Smooth muscle cell (in vitro differentiated cells): Measurements from ENCODE around the gene HOPX. TPM values are rescaled to one million over a fixed set of nuclear protein-coding genes. Genes with fewer than 3 reads are reported as not detected.
"Not testable (repeated sequence)": the region's sequence is repeated elsewhere in the genome, so short reads cannot be mapped to it uniquely, and the experiment has no call there.

Experiments used
- DNase-seq: peaks from one replicate; lab custom pipeline; 2025; ENCODE audit not compliant: unreplicated experiment; lab: John Stamatoyannopoulos, UW
- H2AFZ ChIP-seq: fragments of 200-600 bp; sonication (generic); 2 replicates; pipeline ENCODE4 v1.6.0; 2016; ENCODE audit warnings: antibody characterized with exemption, low read depth, mild to moderate bottlenecking
- H3F3A ChIP-seq: fragments of 200-600 bp; sonication (generic); 2 replicates; pipeline ENCODE4 v1.6.0; 2017; ENCODE audit warnings: antibody characterized with exemption, low read depth
- H3K27ac ChIP-seq: fragments of 200-600 bp; sonication (generic); 2 replicates; pipeline ENCODE4 v1.5.1; 2016; ENCODE audit warnings: low read depth, mild to moderate bottlenecking
- H3K27me3 ChIP-seq: fragments of 200-600 bp; sonication (generic); 2 replicates; pipeline ENCODE4 v1.6.1; 2016; ENCODE audit warnings: low read depth, mild to moderate bottlenecking
- H3K36me3 ChIP-seq: fragments of 200-600 bp; sonication (generic); 2 replicates; pipeline ENCODE4 v1.5.1; 2016; ENCODE audit warnings: low read depth
- H3K4me1 ChIP-seq: fragments of 200-600 bp; sonication (generic); 2 replicates; pipeline ENCODE4 v1.5.1; 2016; ENCODE audit warnings: low read depth
- H3K4me2 ChIP-seq: fragments of 200-600 bp; sonication (generic); 2 replicates; pipeline ENCODE4 v1.6.0; 2016; ENCODE audit warnings: mild to moderate bottlenecking
- H3K4me3 ChIP-seq: fragments of 200-600 bp; sonication (generic); 2 replicates; pipeline ENCODE4 v1.5.1; 2016; ENCODE audit warnings: mild to moderate bottlenecking
- H3K79me2 ChIP-seq: fragments of 200-600 bp; sonication (generic); 2 replicates; pipeline ENCODE4 v1.6.0; 2016; ENCODE audit warnings: low read depth, mild to moderate bottlenecking
- H3K9ac ChIP-seq: fragments of 200-600 bp; sonication (generic); 2 replicates; pipeline ENCODE4 v1.6.0; 2016; ENCODE audit warnings: low read depth
- H3K9me3 ChIP-seq: fragments of 200-600 bp; sonication (generic); replicated peaks from 2 replicates; pipeline ENCODE4 v1.5.1; 2016; ENCODE audit warnings: low read depth
- H4K20me1 ChIP-seq: fragments of 200-600 bp; sonication (generic); 2 replicates; pipeline ENCODE4 v1.6.0; 2016; ENCODE audit warnings: low read depth
- WGBS: methylation state at CpG from one replicate; pipeline ENCODE4 v1.1.7; 2016; ENCODE audit warnings: low lambda C conversion rate; 5-methylcytosine and 5-hydroxymethylcytosine counted together
- polyA plus RNA-seq: library from polyadenylated mRNA; unstranded; fragments of >200 nt; fragmentation: Nextera tagmentation; extraction: Ambion mirVana; gene quantifications from 2 replicates; pipeline ENCODE4 v1.2.1, GENCODE V29; 2016
- total RNA-seq: library from RNA; depleted of rRNA; stranded (reverse); fragments of >200 nt; gene quantifications from 2 replicates; pipeline ENCODE4 v1.2.3, GENCODE V29; 2014
- TF ChIP-seq, protein P1 (sequence below): fragments of 200-600 bp; sonication (generic); IDR thresholded peaks from 2 replicates; pipeline ENCODE4 v1.5.1; 2017; ENCODE audit warnings: borderline replicate concordance, mild to moderate bottlenecking, antibody characterized with exemption; ENCODE audit not compliant: insufficient read depth, poor library complexity, severe bottlenecking

The HOPX gene
- total and polyA plus RNA-seq, 2 experiments from 2014 or later: 86.9 to 111 TPM

DNA sequence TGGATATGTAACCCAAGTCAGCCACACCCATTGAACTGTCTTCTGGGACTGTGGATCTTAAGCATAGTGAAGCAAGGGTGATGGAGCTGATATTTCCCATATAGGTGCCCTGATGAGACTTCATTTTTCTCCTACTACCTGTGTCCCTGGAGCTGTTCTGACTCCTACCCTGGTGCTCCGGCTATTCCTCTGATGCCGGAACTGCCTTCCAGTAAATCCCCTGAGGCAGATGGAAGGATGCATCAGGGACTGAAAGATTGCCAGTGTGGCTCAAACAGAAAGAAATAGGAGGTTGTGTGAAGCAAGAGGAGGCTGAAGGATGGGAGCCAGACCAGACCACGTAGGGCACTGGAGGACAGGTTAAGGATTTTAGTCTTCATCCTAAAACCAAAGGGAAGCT, 74.7 kb downstream of the HOPX start:
- Histone ChIP-seq H3K9ac (no peak overlapping the region), H3K4me2 (no peak overlapping the region), H3K9me3 (no peaks in the 10 kb centered on the region), H3K4me1 (no peaks in the 10 kb centered on the region), H3K27me3 (peaks cover 11% of the 10 kb centered on the region), H3K27ac (no peak overlapping the region), H3K79me2 (no peaks in the 10 kb centered on the region), H2AFZ (no peak overlapping the region), H4K20me1 (no peaks in the 10 kb centered on the region), H3K4me3 (no peak overlapping the region), H3F3A (no peaks in the 10 kb centered on the region), H3K36me3 (no peaks in the 10 kb centered on the region)
- WGBS: 21% methylated on average over 3 of the region's 3 CpGs
- DNase-seq: no peak
- TF ChIP-seq, protein P1, sequence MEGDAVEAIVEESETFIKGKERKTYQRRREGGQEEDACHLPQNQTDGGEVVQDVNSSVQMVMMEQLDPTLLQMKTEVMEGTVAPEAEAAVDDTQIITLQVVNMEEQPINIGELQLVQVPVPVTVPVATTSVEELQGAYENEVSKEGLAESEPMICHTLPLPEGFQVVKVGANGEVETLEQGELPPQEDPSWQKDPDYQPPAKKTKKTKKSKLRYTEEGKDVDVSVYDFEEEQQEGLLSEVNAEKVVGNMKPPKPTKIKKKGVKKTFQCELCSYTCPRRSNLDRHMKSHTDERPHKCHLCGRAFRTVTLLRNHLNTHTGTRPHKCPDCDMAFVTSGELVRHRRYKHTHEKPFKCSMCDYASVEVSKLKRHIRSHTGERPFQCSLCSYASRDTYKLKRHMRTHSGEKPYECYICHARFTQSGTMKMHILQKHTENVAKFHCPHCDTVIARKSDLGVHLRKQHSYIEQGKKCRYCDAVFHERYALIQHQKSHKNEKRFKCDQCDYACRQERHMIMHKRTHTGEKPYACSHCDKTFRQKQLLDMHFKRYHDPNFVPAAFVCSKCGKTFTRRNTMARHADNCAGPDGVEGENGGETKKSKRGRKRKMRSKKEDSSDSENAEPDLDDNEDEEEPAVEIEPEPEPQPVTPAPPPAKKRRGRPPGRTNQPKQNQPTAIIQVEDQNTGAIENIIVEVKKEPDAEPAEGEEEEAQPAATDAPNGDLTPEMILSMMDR: no peak

DNA sequence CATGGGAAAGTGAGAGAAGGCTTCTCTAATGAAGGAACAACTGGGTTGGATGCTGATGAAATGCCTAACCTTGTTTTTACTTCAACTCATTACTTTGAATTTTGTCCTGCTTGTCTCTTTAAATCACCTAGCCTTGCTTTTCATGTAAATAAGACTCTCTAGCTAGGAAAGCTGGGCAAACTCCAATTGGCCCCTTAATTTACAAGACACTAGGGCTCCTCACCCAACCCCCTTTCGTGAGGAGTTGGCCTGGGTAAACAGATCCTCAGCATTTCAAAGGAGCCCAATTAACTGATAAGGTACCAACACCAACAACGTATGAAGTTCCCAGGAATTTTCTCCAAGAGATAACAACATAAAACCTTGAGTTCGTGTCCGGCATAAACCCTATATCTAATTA, 75.6 kb downstream of the HOPX start:
- not testable (repeated sequence) for H3F3A ChIP-seq, H3K4me1 ChIP-seq, H3K79me2 ChIP-seq, H3K4me2 ChIP-seq, H4K20me1 ChIP-seq, DNase-seq, H2AFZ ChIP-seq, H3K9me3 ChIP-seq, H3K9ac ChIP-seq, H3K27ac ChIP-seq, H3K36me3 ChIP-seq, H3K4me3 ChIP-seq
- WGBS: 19% methylated on average over 4 of the region's 4 CpGs
- peaks cover 11% of the 10 kb centered on the region for H3K27me3 ChIP-seq

DNA sequence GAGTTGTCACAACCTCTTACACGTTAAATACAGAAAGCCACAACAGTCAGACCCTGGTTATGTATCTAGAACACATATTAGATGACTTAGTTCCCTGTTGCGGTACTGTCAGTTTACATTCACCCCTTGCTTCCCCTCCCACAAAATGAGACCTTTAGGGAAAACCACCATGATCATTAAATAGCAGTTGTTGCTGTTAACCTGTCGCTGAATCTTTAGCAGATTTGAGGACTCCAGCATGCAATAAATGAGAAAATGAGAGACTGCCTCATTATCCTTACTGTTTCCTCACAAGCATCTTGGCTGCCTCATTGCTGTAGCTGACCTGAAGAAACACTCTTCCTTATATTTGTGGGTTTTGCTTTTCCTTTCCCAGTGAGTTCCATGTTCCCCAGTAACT, 77.8 kb downstream of the HOPX start:
- Histone ChIP-seq H3F3A (no peaks in the 10 kb centered on the region), H3K27me3 (peaks cover 11% of the 10 kb centered on the region), H2AFZ (peak overlapping the region; percentile 0), H3K4me2 (no peak overlapping the region), H3K36me3 (no peaks in the 10 kb centered on the region), H3K4me3 (no peak overlapping the region), H3K4me1 (no peaks in the 10 kb centered on the region), H3K27ac (no peak overlapping the region), H4K20me1 (no peaks in the 10 kb centered on the region), H3K9ac (no peak overlapping the region), H3K9me3 (no peaks in the 10 kb centered on the region), H3K79me2 (no peaks in the 10 kb centered on the region)
- TF ChIP-seq, protein P1: no peak
- 58% methylated on average over 3 of the region's 3 CpGs for WGBS
- no peak for DNase-seq

Other genes starting within 250 kb of the HOPX start
- gene PPAT, start 245.7 kb downstream of the HOPX start, total RNA-seq: 26.0 and 26.8 TPM in 2 replicates
- gene PPAT, start 245.7 kb downstream of the HOPX start, polyA plus RNA-seq: 11.6 and 12.3 TPM in 2 replicates
- 68.9 and 71.6 TPM in 2 replicates for gene PAICS, start 245.0 kb downstream of the HOPX start, total RNA-seq
- 58.7 and 62.4 TPM in 2 replicates for gene PAICS, start 245.0 kb downstream of the HOPX start, polyA plus RNA-seq
- 90.0 and 99.7 TPM in 2 replicates for gene SRP72, start 213.7 kb downstream of the HOPX start, total RNA-seq
- gene SRP72, start 213.7 kb downstream of the HOPX start, polyA plus RNA-seq: 113 TPM in 2 replicates
- 0.27 TPM in 1 of 2 replicates, not detected in the other for gene ARL9, start 175.5 kb downstream of the HOPX start, total RNA-seq
- 1.2 and 1.4 TPM in 2 replicates for gene ARL9, start 175.5 kb downstream of the HOPX start, polyA plus RNA-seq
- gene SPINK2, start 140.4 kb upstream of the HOPX start, total RNA-seq: not detected in 2 replicates
- gene SPINK2, start 140.4 kb upstream of the HOPX start, polyA plus RNA-seq: not detected in 2 replicates
- gene REST, start 226.6 kb upstream of the HOPX start, total RNA-seq: 53.8 and 61.0 TPM in 2 replicates
- 58.5 and 70.9 TPM in 2 replicates for gene REST, start 226.6 kb upstream of the HOPX start, polyA plus RNA-seq